Stimulated activated CD4-positive, alpha-beta T cell treated with anti-CD3 and anti-CD28 coated beads, Interleukin-4, amount 100 ng/mL, for 1 hour (primary cell): Measurements from ENCODE around the gene ECEL1.
"Not testable (repeated sequence)": the region's sequence is repeated elsewhere in the genome, so short reads cannot be mapped to it uniquely, and the experiment has no call there.

Experiments used
- DNase-seq: peaks from one replicate; pipeline ENCODE4 v3.0.0-alpha.2; 2020

The ECEL1 gene

GRCh38 chr2:232439758-232440135 lies 47.9 kb downstream of the ECEL1 start:
- DNase-seq = no peak

- peak; percentile 53 for DNase-seq
Measured at GRCh38 chr2:232438951-232439757, 48.5 kb downstream of the ECEL1 start.

- DNase-seq = no peak
Measured at GRCh38 chr2:232438091-232438490, 49.5 kb downstream of the ECEL1 start.

GRCh38 chr2:232437195-232437571 lies 50.5 kb downstream of the ECEL1 start:
- no peak for DNase-seq

GRCh38 chr2:232436381-232437194 lies 51.0 kb downstream of the ECEL1 start:
- no peak for DNase-seq

GRCh38 chr2:232435805-232436204 lies 51.8 kb downstream of the ECEL1 start:
- DNase-seq = no peak

GRCh38 chr2:232435375-232435648 lies 52.3 kb downstream of the ECEL1 start:
- no peak for DNase-seq

GRCh38 chr2:232434563-232435374 lies 52.9 kb downstream of the ECEL1 start:
- no peak for DNase-seq

- DNase-seq = no peak
Measured at GRCh38 chr2:232434091-232434490, 53.5 kb downstream of the ECEL1 start.

GRCh38 chr2:232433622-232434021 lies 54.0 kb downstream of the ECEL1 start:
- not testable (repeated sequence) for DNase-seq

GRCh38 chr2:232432598-232433184 lies 54.9 kb downstream of the ECEL1 start:
- DNase-seq = no peak

GRCh38 chr2:232431705-232432590 lies 55.7 kb downstream of the ECEL1 start:
- DNase-seq = no peak
